Spleen (tissue), 7 donors: ENCODE measurements around the gene PEAK3.

ENCODE experiments used
- POLR2A ChIP-seq, 3 donors: fragments of 450-650 bp; IDR thresholded peaks; one replicate each; pipeline ENCODE4 v1.5.1; 2017; ENCODE audit warnings: antibody characterized with exemption in 3 of 3, mild to moderate bottlenecking in 1 of 3
- POLR2AphosphoS5 ChIP-seq, 3 donors: sonication (generic); formaldehyde crosslinking; IDR thresholded peaks; one replicate each; pipeline ENCODE4 v1.5.1; 2017; ENCODE audit warnings: antibody characterized with exemption in 3 of 3
- TF ChIP-seq, protein P1 (sequence below), 11 experiments: fragments of 200-600 bp in 7 of 11; fragments of 450-650 bp in 4 of 11; sonication (generic) in 4 of 11; IDR thresholded peaks in 8 of 11; conservative IDR thresholded peaks in 3 of 11; 1 replicate in 7 of 11; 2 replicates in 4 of 11; pipeline versions ENCODE4 v1.4.0 to v1.8.0; 2016 to 2021; ENCODE audit warnings: antibody characterized with exemption in 11 of 11, inconsistent platforms in 4 of 11, mild to moderate bottlenecking in 1 of 11
- donor health status: DM: no; HTN: no; CAD: no; lungs with moderate emphysema.
- donor health status: DM: no; HTN: no; CAD: no.
- donor health status: DM: no; HTN: no; CAD: no.

DNA sequence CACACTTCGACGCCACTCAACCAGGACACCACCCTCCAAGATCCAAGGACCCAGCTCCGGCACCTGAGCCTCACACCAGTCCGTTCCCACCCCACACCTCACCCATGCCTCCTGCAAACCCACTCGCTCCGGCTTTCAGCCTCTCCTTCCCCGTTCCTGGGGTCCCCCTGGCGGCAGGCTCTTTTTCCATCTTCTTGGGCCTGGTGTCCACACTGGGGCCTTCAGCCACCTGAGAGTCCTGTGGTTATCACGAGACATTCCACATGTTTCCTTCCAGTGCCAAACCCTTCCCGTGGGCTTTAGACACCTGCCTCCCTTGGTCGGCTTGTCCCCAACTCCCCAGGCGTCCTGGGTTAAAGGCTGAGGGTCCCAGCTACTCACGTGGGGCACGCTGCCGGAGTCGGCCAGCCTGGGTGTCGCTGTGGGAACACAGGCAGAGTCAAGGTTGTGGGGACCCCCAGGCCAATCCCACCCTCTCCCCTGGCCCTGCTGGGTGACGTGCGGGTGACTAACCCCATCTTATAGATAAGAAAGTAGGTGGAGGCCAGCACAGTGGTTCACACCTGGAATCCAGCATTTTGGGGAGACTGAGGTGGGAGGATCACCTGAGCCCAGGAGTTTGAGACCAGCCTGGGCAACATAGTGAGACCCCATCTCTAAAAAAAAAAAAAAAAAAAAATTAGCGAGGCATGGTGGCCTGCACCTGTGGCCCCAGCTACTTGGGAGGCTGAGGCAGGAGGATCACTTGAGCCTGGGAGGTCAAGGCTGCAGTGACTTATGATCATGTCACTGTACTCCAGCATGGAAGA is 27.7 kb downstream of the PEAK3 start:
- TF ChIP-seq, protein P1, sequence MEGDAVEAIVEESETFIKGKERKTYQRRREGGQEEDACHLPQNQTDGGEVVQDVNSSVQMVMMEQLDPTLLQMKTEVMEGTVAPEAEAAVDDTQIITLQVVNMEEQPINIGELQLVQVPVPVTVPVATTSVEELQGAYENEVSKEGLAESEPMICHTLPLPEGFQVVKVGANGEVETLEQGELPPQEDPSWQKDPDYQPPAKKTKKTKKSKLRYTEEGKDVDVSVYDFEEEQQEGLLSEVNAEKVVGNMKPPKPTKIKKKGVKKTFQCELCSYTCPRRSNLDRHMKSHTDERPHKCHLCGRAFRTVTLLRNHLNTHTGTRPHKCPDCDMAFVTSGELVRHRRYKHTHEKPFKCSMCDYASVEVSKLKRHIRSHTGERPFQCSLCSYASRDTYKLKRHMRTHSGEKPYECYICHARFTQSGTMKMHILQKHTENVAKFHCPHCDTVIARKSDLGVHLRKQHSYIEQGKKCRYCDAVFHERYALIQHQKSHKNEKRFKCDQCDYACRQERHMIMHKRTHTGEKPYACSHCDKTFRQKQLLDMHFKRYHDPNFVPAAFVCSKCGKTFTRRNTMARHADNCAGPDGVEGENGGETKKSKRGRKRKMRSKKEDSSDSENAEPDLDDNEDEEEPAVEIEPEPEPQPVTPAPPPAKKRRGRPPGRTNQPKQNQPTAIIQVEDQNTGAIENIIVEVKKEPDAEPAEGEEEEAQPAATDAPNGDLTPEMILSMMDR (IDR thresholded peaks at IDR 0.05 in 8 of 11, conservative IDR thresholded peaks at IDR 0.05 in 3 of 11) = no peak
- TF ChIP-seq POLR2A (IDR thresholded peaks at IDR 0.05) (no peak), POLR2AphosphoS5 (IDR thresholded peaks at IDR 0.05) (no peak)
